GM18868 (cell line): ENCODE measurements around the gene CYRIA.

Experiments
- ATAC-seq: cut with Tn5 transposase; IDR thresholded peaks from one replicate; pipeline ENCODE4 v1.9.1; 2021; ENCODE audit warnings: mild to moderate bottlenecking, moderate library complexity; ENCODE audit not compliant: unreplicated experiment

Gene CYRIA

DNA sequence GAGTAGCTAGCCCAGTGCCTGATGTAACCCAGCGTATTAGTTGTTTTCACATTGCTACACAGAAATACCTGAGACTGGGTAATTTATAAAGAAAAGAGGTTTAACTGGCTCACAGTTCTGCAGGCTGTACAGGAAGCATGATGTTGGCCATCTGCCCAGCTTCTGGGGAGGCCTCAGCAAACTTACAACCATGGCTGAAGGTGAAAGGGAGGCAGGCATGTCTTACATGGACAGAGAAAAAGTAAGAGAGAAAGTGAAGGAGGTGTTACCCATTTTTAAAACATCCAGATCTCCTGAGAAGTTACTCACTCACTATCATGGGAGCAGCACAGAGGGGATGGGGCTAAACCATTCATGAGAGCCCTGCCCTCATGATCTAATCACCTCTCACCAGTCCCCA lies 6.1 kb upstream of the CYRIA start:
- ATAC-seq, result no peak

DNA sequence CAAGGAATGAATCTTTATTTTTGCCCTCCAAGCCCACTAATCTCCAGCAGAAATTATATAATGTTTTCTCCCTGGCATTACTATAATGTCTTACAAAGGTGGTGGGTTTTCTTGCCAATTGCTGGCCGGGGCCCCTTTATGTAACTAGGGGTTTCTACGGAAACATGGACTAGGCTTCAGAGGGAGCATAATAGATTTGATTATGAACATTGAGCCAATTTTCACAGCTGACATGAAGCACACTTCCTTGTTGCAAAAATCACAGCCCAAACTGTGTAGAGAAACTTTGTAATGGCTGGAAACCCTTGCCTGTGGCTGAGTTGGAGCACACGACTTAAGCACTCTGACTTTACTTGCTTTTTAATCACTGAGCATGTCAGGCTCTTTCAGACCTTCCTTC lies 3.8 kb upstream of the CYRIA start:
- ATAC-seq, result no peak

- ATAC-seq, result no peak
These were observed 791 bp upstream of the CYRIA start for GRCh38 chr2:16666449-16666801.

DNA sequence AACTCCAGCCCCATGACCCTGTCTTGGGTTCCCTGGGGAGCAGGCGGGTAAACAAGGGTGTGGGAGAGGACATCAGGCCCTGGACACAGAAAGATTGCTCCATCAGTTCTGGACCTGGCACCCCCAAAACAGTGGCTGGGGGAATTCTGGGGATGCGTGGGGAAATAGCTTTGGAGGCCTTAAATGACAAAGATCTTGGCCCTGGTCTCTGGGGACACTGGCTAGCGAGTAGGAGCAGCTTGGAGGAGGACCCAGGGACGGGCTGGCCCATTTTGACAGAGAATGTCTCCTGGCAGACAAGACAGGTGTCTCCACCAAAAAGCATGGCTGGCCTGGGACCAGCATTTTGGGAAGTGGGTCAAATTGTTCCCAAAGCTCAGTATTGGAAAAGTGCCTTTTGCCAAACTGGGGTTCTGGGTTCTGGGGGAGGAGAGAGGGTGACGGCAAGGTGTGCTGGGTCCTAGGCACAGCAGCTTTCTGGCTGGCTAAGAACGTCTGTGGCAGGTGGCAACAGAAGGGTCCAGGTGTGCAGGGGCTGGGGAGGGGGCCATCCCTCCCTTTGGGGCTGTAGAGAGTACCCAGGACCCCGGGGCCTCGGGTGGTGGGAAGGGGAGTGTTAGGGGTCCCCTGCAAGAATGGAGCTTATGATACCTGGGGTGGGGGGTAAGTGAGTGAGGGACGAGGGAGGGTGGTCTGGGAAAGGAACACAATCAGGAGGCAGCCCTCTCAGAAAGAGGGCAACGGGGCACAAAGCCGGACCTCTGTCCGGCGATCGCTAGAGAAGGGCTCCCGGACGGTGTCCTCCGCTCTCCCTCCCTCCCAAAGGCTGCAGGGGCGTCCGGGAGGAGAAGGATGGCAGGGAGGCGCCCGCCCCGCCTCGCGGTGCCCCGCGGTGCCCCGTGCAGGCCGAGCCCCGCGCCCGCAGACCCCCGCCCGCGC lies 556 bp downstream of the CYRIA start:
- ATAC-seq, result peak; percentile 20

DNA sequence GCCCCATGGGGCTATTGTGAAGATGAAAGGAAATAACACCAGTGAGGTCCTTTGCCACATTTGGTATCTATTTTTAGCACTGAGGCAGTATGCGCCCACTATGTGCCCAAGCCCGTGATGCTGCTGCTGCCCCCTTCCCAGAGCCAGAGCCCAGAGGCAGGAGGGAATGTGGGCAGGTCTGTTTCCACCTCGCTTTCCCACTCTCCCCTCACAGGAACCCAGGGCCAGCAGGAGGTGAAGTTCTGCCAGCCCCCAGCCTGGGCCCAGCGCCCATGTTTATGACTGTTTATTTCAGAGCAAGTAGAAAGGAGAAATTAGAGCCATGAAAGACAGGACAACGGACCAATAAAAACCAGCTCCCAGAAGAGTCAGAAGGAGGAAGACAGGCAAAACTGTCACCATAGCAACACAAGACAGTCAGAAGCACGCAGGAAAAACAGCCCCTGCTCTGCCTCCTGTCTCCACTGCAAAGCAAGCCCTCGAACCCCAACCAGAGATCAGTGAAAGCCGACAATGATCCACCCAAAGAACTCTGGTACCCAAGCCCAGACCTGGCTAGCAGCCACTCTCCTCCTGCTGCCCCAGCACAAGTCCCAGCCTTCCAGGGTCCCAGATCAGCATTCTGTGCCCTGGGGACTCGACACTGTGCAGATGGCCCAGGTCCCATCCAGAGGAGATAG lies 1.4 kb downstream of the CYRIA start:
- peak; percentile 38 for ATAC-seq

- ATAC-seq, result no peak
These were observed 2.3 kb downstream of the CYRIA start for GRCh38 chr2:16663121-16663905.

- ATAC-seq, result no peak
These were observed 3.4 kb downstream of the CYRIA start for GRCh38 chr2:16661936-16662839.

- no peak for ATAC-seq
These were observed 4.1 kb downstream of the CYRIA start for GRCh38 chr2:16661526-16661925.

DNA sequence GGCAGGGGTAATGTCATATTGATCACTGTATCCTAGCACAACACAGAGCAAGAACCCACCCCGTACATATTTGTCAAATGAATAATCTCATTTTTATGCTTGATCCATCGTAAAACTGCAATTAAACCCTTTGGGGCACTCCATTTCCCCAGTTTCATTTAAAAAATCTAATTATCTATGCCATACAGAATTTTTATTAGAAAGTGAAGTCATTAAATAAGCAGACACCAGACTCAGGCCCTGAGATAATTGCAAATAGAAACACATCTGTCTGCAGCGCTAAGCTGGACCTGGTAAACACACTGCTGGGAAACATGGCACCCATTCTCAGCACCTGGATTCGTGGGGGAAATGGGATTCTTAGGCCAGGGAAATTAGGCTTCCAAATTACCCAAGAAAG lies 5.1 kb downstream of the CYRIA start:
- ATAC-seq, result no peak

- no peak for ATAC-seq
These were observed 5.5 kb downstream of the CYRIA start for GRCh38 chr2:16660114-16660513.

DNA sequence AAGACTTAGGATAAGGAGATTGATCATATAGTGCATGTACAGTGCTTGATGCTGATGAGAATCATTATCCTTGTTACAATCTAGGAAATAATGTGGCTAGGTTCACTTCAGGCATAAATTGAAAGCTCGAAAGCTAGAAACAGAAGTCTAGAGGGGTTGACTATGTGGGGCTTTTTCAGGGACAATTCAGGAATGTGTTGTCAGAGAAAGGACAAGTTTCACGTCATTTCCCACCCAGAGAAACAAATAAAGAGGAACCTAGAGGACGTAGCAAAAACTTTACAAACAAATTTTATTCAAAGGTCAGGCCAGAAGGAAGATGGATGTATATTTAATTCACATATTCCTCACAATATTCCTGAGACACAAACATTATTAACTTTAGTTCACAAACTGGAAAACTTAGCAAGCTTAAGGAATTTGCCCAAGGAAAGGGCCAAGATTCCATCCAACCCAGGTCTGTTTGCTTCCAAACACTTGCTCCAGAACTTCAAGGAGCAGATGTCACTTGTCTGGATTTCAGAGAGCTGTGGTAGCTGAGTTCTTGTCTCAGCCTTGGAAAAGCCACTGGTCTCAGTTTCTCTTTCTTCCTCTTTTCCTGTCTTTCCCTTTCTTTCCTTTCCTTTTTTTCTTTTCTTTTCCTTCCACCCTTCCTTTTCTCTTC lies 7.4 kb downstream of the CYRIA start:
- no peak for ATAC-seq

GRCh38 chr2:16657671-16658070 lies 8.0 kb downstream of the CYRIA start:
- no peak for ATAC-seq

GRCh38 chr2:16656784-16657391 lies 8.7 kb downstream of the CYRIA start:
- ATAC-seq, result peak; percentile 78

DNA sequence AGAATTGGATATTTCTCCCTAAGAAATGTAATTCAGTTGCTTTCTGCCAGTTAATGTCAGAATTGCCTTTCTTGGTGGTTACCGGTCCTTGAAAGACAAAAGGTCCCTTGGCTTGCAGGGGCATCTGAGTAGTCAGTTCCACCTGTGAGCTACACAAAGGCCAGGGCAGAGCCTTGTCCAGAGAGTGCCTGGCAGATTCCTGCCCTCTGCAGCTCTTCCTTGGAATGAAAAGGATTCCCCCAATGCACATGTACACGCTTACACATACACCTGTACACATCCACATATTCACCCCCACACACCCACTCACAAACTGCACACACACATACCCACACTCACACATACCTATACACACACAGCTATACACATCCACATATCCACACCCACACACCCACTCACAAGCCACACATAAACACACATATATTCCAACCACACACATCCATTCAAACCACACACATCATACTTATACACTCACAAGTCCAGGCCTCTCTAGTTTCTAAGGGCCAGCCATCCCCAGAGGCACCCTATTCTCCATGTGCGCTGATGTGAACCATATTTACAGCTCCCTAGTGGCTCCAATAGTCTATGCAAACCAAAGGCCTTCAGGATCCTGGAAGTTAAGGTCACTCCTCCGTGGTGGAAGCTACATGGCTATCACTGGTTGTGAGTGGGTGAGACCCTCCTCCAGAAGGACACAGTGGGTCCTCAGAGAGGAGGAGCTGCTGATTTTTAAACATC lies 9.6 kb downstream of the CYRIA start:
- no peak for ATAC-seq

DNA sequence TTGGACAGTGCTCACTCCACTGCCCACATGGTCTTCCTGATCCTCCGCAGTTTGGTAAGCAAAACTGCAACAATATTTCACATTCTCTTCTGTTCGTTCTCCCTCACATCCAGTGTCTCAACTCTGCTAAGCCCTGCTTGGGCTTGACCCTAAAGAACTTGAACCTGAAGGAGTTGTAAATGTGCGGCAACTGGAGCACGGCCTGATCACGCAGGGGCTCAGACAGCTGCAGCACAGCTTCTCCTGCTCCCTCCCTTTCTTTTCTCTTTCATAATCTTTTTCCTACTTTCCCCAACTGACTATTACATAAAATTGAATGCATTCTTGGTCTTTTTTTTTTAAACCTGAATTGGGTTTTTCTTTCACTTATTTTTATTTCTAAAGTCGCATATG lies 10.2 kb downstream of the CYRIA start:
- no peak for ATAC-seq

DNA sequence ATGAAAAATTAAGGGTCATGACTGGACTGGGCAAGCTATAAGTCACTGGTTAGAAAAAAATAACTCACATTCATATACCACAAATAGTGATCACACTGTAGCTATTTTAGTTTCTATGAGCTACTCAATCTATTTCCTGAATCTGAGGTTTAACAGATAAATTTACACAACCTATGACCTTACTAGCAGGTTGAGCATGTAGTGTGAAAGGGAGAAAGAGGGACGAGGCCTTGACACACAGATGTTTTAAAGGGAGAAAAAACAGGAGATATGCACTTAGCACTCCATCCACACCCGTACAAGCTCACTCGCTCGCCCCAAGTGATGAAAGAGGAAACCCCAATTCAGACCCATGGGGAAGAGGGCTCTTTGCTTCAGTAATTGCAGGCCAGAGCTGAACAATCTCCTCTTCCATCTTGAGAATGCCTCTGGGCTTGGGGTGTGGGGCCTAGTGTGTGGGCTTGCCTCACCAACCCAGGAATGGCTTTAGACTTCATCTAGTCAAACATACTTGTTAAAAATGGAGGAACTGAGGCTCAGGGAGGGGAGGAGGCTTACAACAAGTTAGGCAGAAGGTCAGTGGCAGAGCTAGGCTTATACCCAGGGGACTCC lies 10.7 kb downstream of the CYRIA start:
- ATAC-seq, result peak; percentile 11

GRCh38 chr2:16653799-16654198 lies 11.8 kb downstream of the CYRIA start:
- ATAC-seq, result peak; percentile 43

- no peak for ATAC-seq
These were observed 12.6 kb downstream of the CYRIA start for GRCh38 chr2:16653083-16653375.
